ENCODE data around the gene PTGIR.

The PTGIR gene

DNA sequence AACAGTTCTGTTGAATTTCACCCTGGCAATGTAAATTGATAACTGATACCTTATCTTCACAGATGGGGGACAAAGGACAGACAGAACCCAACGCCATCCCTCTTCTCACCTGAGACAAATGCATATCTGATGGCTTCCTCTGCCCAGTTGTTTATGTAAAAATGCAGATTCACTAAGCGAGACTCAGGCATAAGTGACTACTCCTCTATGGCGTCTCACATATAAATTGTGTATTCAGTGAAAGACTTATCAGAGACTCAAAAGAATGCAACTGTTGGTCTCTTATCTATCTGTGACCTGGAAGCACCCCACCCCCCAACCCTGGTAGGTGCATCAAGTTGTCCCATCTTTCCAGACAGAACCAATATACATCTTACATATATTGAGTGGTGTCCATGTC lies 37.0 kb downstream of the PTGIR start:
- DNase-seq (ENCODE audit: low read depth), result no peak
- TF ChIP-seq, protein P1, sequence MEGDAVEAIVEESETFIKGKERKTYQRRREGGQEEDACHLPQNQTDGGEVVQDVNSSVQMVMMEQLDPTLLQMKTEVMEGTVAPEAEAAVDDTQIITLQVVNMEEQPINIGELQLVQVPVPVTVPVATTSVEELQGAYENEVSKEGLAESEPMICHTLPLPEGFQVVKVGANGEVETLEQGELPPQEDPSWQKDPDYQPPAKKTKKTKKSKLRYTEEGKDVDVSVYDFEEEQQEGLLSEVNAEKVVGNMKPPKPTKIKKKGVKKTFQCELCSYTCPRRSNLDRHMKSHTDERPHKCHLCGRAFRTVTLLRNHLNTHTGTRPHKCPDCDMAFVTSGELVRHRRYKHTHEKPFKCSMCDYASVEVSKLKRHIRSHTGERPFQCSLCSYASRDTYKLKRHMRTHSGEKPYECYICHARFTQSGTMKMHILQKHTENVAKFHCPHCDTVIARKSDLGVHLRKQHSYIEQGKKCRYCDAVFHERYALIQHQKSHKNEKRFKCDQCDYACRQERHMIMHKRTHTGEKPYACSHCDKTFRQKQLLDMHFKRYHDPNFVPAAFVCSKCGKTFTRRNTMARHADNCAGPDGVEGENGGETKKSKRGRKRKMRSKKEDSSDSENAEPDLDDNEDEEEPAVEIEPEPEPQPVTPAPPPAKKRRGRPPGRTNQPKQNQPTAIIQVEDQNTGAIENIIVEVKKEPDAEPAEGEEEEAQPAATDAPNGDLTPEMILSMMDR (IDR thresholded peaks at IDR 0.05; ENCODE audit: control insufficient read depth, extremely low read depth, insufficient read depth), result no peak
- H3K4me3 ChIP-seq (ENCODE audit: low read depth, low read length), result no peak overlapping the region

DNA sequence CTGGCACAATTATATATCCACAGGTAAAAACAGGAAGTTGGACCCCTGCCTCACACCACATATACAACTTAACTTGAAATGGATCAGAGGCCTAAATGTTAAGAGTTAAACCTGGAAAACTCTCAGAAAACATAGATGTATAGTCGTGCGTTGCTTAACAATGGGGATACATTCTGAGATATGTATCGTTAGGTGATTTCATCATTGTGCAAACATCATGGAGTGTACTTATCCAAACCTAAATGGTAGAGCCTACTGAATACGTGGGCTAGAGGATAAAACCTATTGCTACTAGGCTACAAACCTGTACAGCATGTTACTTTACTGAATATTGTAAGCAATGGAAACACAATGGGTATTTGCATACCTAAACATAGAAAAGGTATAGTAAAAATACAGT lies 38.6 kb downstream of the PTGIR start:
- TF ChIP-seq, protein P1 (IDR thresholded peaks at IDR 0.05; ENCODE audit: control insufficient read depth, extremely low read depth, insufficient read depth), result no peak
- no peak for DNase-seq (ENCODE audit: low read depth)
- no peak overlapping the region for H3K4me3 ChIP-seq (ENCODE audit: low read depth, low read length)

DNA sequence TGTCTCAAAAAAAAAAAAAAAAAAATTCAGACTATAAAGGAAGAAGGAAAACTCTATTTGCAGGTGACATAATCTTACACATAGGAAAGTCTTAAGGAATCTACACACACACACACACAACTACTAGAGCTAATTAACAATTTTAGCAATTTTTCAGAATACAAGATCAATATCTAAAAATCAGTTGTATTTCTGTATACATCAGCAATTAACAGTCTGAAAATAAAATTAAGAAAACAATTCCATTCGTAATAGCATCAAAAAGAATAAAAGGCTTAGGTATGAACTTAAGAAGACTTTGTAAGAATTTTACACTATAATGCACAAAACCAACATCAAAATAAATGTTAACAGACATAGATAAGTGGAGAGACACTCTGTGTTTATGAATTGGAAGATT lies 39.4 kb downstream of the PTGIR start:
- TF ChIP-seq, protein P1 (IDR thresholded peaks at IDR 0.05; ENCODE audit: control insufficient read depth, extremely low read depth, insufficient read depth), result no peak
- DNase-seq (ENCODE audit: low read depth), result no peak

DNA sequence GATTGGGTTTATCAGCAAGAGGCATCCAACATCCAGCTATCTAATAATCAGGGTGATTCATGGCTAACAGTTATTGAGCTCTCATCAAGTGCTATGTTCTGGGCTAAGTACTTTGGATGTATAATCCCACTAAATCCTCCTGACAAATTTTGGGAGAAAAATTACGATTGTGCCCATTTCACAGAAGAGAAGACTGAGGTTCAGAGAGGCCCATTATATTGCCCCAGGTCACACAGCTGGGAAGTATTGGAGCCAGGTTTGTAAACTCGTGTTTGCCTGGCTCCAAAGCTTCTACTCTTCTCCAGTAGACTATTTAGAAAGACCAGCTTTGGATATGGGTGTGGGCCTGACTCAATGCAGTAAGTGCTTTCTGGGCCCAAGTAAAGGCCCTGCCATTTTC lies 44.6 kb downstream of the PTGIR start:
- no peak for DNase-seq (ENCODE audit: low read depth)
- TF ChIP-seq, protein P1 (IDR thresholded peaks at IDR 0.05; ENCODE audit: control insufficient read depth, extremely low read depth, insufficient read depth), result no peak
- no peak overlapping the region for H3K4me3 ChIP-seq (ENCODE audit: low read depth, low read length)

More for the DNA sequence above, 39.4 kb downstream of the PTGIR start:
- no peak overlapping the region for H3K4me3 ChIP-seq (ENCODE audit: low read depth, low read length)

DNA sequence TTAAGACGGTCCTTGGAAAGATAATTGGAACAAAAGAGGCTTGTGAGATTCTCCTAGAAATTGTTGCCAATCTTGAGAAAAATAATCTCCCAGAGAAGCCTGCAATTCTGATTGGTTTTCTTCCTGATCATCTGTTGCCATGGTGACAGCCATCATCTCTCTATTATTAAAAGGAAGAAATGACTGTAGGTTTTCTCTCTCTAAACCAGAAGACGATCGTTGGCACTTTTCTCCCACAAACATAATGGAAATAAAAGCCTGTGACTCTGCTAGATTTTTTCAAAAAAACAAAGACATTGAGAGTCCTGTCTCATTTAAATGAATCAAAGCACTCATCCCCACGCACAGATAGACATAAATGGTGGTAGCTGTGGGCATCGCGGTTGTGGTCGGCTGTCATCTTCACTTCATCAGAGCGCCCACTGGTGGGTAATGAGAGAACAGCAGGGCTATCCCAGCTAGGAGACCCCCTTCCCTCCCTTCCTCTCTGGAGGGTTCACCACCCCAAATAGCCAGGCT lies 45.5 kb downstream of the PTGIR start:
- H3K4me3 ChIP-seq (ENCODE audit: low read depth, low read length), result no peak overlapping the region
- no peak for DNase-seq (ENCODE audit: low read depth)
- TF ChIP-seq, protein P1 (IDR thresholded peaks at IDR 0.05; ENCODE audit: control insufficient read depth, extremely low read depth, insufficient read depth), result 0 out of 2 replicates have a peak, but pooled peaks have one; percentile 1

DNA sequence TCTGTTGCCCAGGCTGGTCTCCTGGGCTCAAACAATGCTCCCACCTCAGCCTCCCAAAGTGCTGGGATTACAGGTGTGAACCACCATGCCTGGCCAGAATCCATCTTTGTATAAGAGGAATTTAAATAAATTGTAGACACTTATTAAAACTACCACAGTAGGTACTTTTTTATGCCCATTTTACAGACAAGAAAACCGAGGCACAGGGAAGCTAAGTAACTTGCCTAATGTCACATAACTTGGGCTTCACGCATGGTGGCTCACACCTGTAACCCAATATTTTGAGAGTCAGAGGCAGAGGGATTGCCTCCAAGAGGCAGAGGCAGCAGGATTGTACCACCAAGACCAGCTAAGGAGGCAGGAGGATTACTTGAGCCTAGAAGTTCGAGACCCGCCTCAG lies 46.4 kb downstream of the PTGIR start:
- DNase-seq (ENCODE audit: low read depth), result no peak
- no peak overlapping the region for H3K4me3 ChIP-seq (ENCODE audit: low read depth, low read length)
- TF ChIP-seq, protein P1 (IDR thresholded peaks at IDR 0.05; ENCODE audit: control insufficient read depth, extremely low read depth, insufficient read depth), result no peak

DNA sequence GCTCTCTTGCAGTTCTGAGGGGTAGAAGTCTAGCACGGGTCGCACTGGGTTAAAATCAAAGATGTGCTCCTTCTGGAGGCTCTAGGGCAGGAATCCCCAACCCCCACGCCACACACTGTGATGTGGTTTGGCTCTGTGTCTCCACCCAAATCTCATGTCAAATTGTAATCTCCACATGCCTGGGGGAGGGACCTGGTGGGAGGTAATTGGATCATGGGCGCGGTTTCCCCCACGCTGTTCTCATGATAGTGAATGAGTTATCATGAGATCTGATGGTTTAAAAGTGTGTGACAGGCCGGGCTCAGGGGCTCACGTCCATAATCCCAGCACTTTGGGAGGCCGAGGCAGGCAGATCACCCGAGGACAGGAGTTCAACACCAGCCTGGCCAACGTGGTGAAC lies 50.4 kb downstream of the PTGIR start:
- no peak for DNase-seq (ENCODE audit: low read depth)
- TF ChIP-seq, protein P1 (IDR thresholded peaks at IDR 0.05; ENCODE audit: control insufficient read depth, extremely low read depth, insufficient read depth), result no peak
- no peak overlapping the region for H3K4me3 ChIP-seq (ENCODE audit: low read depth, low read length)
